Measurements from ENCODE around the gene HTT. TPM values are rescaled to one million over a fixed set of nuclear protein-coding genes. Genes with fewer than 3 reads are reported as not detected.
A peak's percentile ranks its signal among the peaks of the same experiment; 100 is the strongest.

HTT gene
- total and polyA plus RNA-seq, 2 of the 13 experiments (the other 11 are each of a cell fraction or from before 2014, with no cell fraction given) = 17.5 to 19.5 TPM

GRCh38 chr4:3286335-3287175 lies 212.1 kb downstream of the HTT start (continued):
- TF ChIP-seq YEATS4 (CRISPR knock-in tag; IDR thresholded peaks at IDR 0.05; ENCODE audit: borderline replicate concordance) = no peak; the same call in 1 of the 2 replicates
- no peak for TF ChIP-seq ZBTB8A (CRISPR knock-in tag; IDR thresholded peaks at IDR 0.05; ENCODE audit: borderline replicate concordance, low read depth)
- TF ChIP-seq ZBTB34 (CRISPR knock-in tag; IDR thresholded peaks at IDR 0.05) = 0 out of 2 replicates have a peak, but pooled peaks have one; percentile 25
- no peak for TF ChIP-seq ZNF841 (CRISPR knock-in tag; IDR thresholded peaks at IDR 0.05; ENCODE audit: borderline replicate concordance)
- TF ChIP-seq ZNF879 (CRISPR knock-in tag; IDR thresholded peaks at IDR 0.05) = no peak
- TF ChIP-seq SSRP1 (CRISPR knock-in tag; IDR thresholded peaks at IDR 0.05) = no peak
- TF ChIP-seq ZUFSP (CRISPR knock-in tag; IDR thresholded peaks at IDR 0.05; ENCODE audit: borderline replicate concordance) = no peak
- peak; percentile 32; the same call in 1 of the 2 replicates for TF ChIP-seq ZNF792 (CRISPR knock-in tag; IDR thresholded peaks at IDR 0.05)
- no peak for TF ChIP-seq ARHGAP35 (CRISPR knock-in tag; IDR thresholded peaks at IDR 0.05; ENCODE audit: borderline replicate concordance)
- TF ChIP-seq ZFY (CRISPR knock-in tag; IDR thresholded peaks at IDR 0.05) = peak; percentile 54
- no peak for TF ChIP-seq ZNF552 (CRISPR knock-in tag; IDR thresholded peaks at IDR 0.05; ENCODE audit: borderline replicate concordance)
- TF ChIP-seq ZNF772 (CRISPR knock-in tag; IDR thresholded peaks at IDR 0.05) = no peak
- TF ChIP-seq CBX5 (CRISPR knock-in tag; IDR thresholded peaks at IDR 0.05; ENCODE audit: borderline replicate concordance) = no peak
- no peak for TF ChIP-seq MAFK (conservative IDR thresholded peaks at IDR 0.05 in 1 of 2, IDR thresholded peaks at IDR 0.05 in 1 of 2; ENCODE audit: low read length in 2 of 2)
- TF ChIP-seq MBNL3 (CRISPR knock-in tag; conservative IDR thresholded peaks at IDR 0.05) = no peak
- no peak for TF ChIP-seq CC2D1A (CRISPR knock-in tag; IDR thresholded peaks at IDR 0.05)
- no peak for TF ChIP-seq FOXA1 (IDR thresholded peaks at IDR 0.05)
- no peak for TF ChIP-seq FOXA1 (CRISPR knock-in tag; IDR thresholded peaks at IDR 0.05)
- no peak for TF ChIP-seq EZH2 (conservative IDR thresholded peaks at IDR 0.05; ENCODE audit: low read depth, low read length)
- TF ChIP-seq ZNF850 (CRISPR knock-in tag; conservative IDR thresholded peaks at IDR 0.05) = no peak
- no peak for TF ChIP-seq SRSF1 (optimal IDR thresholded peaks at IDR 0.05; ENCODE audit: low read depth, low read length)
- no peak for TF ChIP-seq ZNF790 (CRISPR knock-in tag; IDR thresholded peaks at IDR 0.05; ENCODE audit: borderline replicate concordance)
- TF ChIP-seq HOXD1 (CRISPR knock-in tag; IDR thresholded peaks at IDR 0.05) = no peak
- no peak for TF ChIP-seq ZNF605 (CRISPR knock-in tag; IDR thresholded peaks at IDR 0.05)
- TF ChIP-seq GABPB1 (CRISPR knock-in tag; IDR thresholded peaks at IDR 0.05) = peak; percentile 30; the same call in 1 of the 2 replicates
- 0 out of 2 replicates have a peak, but pooled peaks have one; percentile 31 for TF ChIP-seq FOXO1 (CRISPR knock-in tag; IDR thresholded peaks at IDR 0.05)
- no peak for TF ChIP-seq CREM (IDR thresholded peaks at IDR 0.05)
- TF ChIP-seq CREM (CRISPR knock-in tag; IDR thresholded peaks at IDR 0.05) = no peak
- TF ChIP-seq ZNF414 (CRISPR knock-in tag; IDR thresholded peaks at IDR 0.05) = no peak

All from HepG2 (cell line).